HG03558 (cell line): Measurements from ENCODE around the gene TRAPPC10.

ENCODE experiments used
- ATAC-seq: cut with Tn5 transposase; IDR thresholded peaks from one replicate; pipeline ENCODE4 v1.9.1; 2021; ENCODE audit warnings: moderate number of reproducible peaks; ENCODE audit not compliant: unreplicated experiment; ENCODE audit errors: extremely low read depth

TRAPPC10 gene

DNA sequence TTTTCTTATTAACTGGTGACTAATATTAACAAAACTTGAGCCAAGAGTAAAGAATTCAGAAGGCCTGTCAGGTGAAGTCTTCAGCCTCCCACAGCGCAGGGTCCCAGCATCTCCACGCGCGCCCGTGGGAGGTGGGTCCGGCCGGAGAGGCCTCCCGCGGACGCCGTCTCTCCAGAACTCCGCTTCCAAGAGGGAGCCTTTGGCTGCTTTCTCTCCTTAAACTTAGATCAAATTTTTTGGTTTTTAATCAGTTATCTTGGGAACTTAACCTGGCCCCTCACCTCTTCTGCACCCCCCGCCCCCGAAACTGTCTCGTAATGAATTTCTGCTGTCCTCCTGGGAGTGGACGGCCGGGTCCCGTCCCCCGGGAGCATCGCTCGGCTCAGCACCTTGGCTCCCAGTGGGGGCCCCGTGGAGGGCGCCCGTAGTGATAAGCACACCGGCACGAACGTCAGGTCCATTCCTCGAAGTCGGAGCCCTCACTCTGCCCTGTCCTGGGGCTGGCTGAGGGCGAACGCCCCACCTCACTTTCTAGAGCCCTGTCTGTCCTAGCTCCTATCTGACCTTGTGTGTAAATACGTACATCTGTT lies 29.5 kb upstream of the TRAPPC10 start:
- ATAC-seq, result no peak

DNA sequence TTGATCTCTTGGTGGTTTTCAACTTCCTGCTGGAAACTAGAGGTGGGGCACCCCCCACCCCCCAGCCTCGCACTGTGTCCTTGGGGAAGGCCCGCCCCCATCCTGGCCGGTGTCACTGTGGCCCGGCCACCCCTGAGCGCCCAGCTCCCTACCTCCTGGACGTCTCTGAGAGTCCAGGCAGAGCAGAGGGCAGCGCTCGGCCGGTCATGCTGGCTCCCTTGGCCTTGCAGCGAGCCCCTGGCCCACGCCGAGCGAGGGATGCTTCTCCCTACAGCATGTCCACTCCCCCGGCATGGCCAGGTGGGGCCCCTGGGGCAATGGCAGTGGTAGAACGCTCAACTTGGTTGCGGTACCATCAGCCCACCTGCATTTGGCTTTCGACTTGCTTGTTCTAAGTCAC lies 28.7 kb upstream of the TRAPPC10 start:
- ATAC-seq, result no peak

DNA sequence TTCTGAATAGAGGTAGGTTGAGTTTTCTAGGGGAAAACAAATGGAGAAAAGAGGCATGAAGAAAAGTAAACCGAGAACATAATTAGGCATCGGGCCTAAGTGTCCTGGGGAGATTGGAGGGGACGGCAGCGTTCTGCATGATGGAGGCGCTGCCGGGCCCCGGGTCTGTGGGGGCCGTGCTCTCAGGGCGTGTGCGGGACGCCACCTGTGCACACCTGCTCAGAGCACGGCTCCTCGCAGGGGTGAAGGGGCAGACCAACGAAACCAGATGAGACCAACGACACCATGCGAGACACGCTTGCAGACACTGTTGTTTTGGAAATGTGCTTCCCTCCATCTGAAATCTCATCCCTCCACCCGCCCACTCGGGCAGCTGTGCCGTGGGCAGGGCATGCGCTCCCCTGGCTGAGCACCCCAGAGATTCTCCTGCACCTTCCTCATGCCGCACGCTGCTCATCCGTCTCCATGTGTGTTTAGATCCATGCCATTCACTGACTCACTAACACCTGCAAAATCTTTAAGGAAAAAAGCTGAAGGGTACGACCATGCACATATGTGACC lies 28.2 kb upstream of the TRAPPC10 start:
- no peak for ATAC-seq

DNA sequence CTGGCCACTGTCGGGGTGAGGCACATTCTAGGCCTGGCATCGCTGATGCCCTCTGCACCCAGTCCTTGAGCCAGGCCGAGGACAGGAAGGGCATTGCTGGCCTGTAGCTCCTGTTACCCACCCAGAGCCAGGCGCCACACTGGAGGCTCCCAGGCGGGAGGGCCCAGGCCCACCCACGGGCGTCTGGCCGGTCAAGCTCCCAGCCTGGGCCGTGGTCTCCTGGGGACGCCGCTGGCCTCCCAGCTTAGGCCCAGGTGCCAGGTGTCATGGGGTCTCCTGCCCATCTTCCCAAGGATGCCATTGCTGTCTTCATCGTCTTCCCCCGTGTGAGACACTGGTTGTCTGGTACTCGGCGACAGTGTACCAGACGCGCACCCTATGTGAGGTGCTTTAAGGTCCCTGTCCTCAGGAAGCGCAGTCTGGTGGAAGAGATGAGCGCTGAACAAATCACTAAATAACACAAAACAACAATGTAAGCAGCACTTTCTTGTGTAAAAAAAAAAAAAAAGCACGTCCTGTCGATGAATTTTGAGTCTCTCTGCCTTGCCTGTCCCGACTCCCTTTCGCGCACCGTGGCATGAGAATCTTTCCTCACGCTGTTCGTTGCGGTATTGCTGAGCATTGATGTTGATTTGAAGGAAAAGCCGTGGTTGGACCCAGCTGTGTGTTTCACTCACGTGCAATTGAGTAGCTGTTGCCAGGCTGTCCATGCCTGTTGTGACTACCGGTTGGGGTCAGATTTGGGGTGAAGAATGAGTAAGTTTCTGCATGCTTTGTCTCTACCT lies 27.0 kb upstream of the TRAPPC10 start:
- no peak for ATAC-seq

DNA sequence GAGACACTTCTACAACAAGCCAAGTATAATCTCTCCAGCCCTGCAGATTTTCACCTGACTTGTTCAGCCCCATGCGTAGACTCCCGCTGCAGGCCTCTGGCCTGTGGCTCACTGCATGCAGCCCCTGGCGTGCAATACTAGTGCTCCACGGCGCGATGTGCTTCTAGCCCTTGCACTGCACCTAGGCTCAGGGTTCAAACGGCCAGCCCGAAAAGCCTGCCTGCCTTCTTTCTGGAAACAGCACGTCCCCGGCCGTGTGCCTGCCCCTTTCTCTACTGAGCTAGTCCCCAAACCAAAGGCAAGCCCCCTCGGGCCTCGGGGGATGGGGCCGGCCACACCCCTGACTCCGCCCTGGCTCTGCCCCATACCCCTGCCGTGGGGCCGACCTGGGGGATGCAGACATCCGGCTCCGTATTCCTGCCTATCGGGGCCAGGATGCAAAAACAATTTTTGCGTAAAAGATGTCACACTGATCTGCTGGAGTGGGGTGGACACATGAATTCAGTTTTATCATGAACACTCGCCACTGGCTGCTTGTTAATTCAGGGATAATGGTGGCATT lies 26.3 kb upstream of the TRAPPC10 start:
- no peak for ATAC-seq

- ATAC-seq, result no peak
Observed at GRCh38 chr21:43986544-43987451, 25.3 kb upstream of the TRAPPC10 start.

GRCh38 chr21:43987509-43987908 lies 24.6 kb upstream of the TRAPPC10 start:
- no peak for ATAC-seq

- ATAC-seq, result no peak
Observed at GRCh38 chr21:43988016-43988415, 24.1 kb upstream of the TRAPPC10 start.

DNA sequence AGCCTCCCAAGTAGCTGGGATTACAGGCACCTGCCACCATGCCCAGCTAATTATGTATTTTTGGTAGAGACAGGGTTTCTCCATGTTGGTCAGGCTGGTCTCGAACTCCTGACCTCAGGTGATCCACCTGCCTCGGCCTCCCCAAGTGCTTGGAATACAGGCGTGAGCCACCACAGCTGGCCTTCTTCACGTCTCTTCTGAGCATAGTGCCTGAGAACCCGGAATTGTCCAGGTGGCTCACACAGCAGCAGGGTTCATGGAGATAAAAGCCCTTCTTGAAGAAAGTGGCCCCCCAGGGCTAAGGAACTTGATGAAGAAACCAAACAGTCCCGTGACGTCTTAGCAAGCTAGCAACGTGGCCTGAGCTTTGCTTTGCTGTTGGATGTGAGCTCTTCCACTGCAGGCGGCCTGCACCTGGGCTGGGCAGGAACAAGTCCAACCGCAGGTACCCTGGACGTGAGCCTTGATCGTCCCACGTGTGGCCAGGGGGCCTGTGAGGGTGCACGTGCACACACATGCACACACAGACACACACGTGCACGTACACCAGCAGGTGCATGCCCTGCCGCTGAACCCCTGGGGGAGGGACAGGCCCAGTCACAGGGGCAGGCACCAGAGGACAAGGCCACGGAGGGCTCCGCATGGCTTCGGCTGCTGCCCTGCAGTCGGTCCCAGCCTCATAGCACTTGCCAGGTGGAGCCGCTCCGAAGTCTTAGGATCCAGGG lies 23.4 kb upstream of the TRAPPC10 start:
- no peak for ATAC-seq

DNA sequence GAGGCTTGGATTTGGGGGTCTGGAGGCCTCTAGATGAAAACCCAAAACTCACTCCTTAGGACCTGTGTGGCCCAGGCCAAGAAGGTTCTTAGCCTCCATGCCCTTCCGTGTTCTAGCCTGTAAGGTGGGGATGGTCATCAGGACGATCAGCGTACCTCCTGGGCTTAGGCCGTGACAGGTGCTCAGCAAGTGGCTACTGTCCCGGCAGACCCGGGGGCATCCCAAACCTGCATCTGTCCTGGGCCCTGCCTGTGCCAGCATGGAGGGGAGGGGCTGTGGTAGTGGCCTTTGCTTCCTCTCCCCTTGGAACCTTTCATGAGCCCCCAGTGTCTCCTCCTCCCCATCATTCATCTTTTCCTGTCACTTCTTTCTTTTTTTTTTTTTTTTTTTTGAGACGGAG lies 22.7 kb upstream of the TRAPPC10 start:
- ATAC-seq, result no peak

DNA sequence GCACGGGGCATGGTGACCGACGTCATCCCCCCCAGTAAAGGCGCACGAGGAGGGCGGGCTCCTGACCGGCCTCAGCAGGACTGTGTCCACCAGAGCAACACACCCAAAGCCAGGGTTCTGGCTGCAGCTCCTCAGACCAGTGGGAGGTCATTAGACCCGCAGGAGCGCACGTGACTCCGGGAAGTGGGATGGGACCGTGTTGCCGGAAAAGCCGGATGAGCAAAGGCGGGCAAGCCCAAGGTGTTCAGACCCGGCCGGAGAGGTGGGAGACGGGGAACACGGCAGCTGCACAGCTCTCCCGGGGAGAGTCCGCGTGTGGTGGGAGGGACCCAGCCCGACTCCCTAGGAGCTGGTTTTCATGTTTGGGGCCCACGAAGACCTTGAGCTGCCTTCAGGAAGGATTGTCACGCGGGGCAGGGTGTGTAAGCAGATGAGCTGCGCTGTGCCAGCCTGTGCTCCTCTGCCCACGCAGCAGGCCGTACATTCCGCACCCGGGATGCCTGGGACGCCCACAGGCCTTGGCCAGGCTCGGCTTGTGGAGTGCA lies 20.6 kb upstream of the TRAPPC10 start:
- no peak for ATAC-seq

- no peak for ATAC-seq
Observed at GRCh38 chr21:43992121-43992520, 20.0 kb upstream of the TRAPPC10 start.

- ATAC-seq, result no peak
Observed at GRCh38 chr21:43993420-43993934, 18.6 kb upstream of the TRAPPC10 start.

DNA sequence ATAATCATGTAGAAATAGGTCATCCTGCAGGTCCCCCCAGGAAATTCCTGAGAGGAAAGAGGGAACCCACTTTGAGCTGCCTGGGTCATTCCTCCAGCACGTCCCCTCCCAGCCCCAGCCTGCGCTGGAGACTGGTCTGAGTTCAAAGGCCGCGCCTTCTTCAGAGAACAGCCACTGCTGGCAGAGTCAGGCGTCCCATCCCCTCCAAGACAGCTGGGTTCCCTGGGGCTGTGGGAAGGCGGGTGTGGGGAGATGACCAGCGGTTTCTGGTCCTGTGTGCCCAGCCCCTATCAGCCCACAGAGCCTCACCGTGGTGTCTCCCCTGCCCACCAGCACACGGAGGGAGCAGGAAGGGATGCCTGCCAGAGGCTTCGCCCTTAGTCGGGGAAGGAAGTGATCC lies 18.0 kb upstream of the TRAPPC10 start:
- ATAC-seq, result no peak

GRCh38 chr21:43994646-43995045 lies 17.5 kb upstream of the TRAPPC10 start:
- no peak for ATAC-seq

DNA sequence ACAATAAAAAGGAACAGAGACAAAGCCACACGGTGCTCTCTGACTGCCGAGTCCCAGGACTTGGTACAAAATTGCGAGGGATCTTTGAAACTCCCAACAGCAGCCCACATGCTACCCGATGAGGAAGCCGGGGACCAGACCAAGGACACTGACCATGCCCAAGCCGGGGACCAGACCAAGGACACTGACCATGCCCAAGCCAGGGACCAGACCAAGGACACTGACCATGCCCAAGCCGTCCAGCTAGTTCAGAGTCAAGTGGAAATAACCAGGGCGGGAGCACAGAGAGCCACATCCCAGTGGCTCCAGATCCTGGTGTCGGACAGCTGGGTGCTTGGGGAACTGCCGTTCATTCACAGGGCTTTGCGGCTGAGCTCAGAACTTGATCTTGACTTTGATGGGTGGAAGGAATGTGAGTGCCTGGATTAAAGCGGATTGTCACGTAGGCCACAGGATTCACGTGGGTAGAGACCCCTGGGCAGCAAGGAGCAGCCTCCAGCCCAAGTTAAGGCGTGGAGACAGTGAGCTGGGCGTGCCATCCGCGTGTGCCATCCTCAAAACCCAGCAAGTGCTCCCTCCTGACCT lies 16.5 kb upstream of the TRAPPC10 start:
- ATAC-seq, result no peak

GRCh38 chr21:43997766-43998742 lies 14.1 kb upstream of the TRAPPC10 start:
- ATAC-seq, result no peak

DNA sequence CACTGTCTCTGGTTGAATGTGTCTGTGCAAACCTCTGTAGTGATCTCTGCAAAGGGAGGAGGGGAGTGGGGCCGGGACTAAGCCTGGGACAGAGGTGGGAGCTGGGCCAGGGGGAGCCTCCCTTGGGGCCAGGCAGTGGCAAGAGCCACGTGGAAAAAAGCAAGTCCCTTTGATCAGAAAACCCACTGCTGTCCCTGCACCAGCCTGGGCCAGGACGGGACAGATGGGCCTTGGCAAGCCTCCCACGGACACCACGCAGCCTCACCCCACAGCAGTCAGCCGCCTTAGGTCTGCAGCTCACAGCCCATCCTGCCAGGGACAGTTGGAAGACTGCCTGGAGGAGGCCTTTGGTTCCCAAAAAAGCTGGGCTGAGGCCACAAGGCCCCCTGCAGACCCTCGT lies 11.7 kb upstream of the TRAPPC10 start:
- ATAC-seq, result no peak
